NCI-H2107 (cell line): ENCODE results near the gene ADGRV1.
A peak's percentile ranks its signal among the peaks of the same experiment; 100 is the strongest.
"Not testable (repeated sequence)": the region's sequence is repeated elsewhere in the genome, so short reads cannot be mapped to it uniquely, and the experiment has no call there.

Experiments
- DNase-seq: peaks from one replicate; lab custom pipeline; 2025; lab: John Stamatoyannopoulos, UW

The ADGRV1 gene

GRCh38 chr5:90810211-90810610 is 251.6 kb downstream of the ADGRV1 start:
- DNase-seq = no peak

GRCh38 chr5:90813392-90813791 is 254.8 kb downstream of the ADGRV1 start:
- no peak for DNase-seq

- DNase-seq = not testable (repeated sequence)
Measured at GRCh38 chr5:90822062-90822461, 263.5 kb downstream of the ADGRV1 start.

- DNase-seq = no peak
Measured at GRCh38 chr5:90824436-90824835, 265.8 kb downstream of the ADGRV1 start.

GRCh38 chr5:90830058-90830457 is 271.5 kb downstream of the ADGRV1 start:
- no peak for DNase-seq

- DNase-seq = no peak
Measured at GRCh38 chr5:90833753-90834152, 275.2 kb downstream of the ADGRV1 start.

- DNase-seq = no peak
Measured at GRCh38 chr5:90834711-90835110, 276.1 kb downstream of the ADGRV1 start.

- DNase-seq = no peak
Measured at GRCh38 chr5:90843443-90843842, 284.8 kb downstream of the ADGRV1 start.

- no peak for DNase-seq
Measured at GRCh38 chr5:90844931-90845330, 286.3 kb downstream of the ADGRV1 start.

- no peak for DNase-seq
Measured at GRCh38 chr5:90845723-90846554, 287.3 kb downstream of the ADGRV1 start.

GRCh38 chr5:90847606-90848005 is 289.0 kb downstream of the ADGRV1 start:
- not testable (repeated sequence) for DNase-seq

- no peak for DNase-seq
Measured at GRCh38 chr5:90849939-90850338, 291.3 kb downstream of the ADGRV1 start.

- no peak for DNase-seq
Measured at GRCh38 chr5:90852531-90852930, 293.9 kb downstream of the ADGRV1 start.

GRCh38 chr5:90853750-90854149 is 295.2 kb downstream of the ADGRV1 start:
- no peak for DNase-seq

- DNase-seq = no peak
Measured at GRCh38 chr5:90854169-90854568, 295.6 kb downstream of the ADGRV1 start.

GRCh38 chr5:90855296-90856010 is 296.9 kb downstream of the ADGRV1 start:
- DNase-seq = no peak

- no peak for DNase-seq
Measured at GRCh38 chr5:90861843-90862586, 303.4 kb downstream of the ADGRV1 start.

- no peak for DNase-seq
Measured at GRCh38 chr5:90865180-90865579, 306.6 kb downstream of the ADGRV1 start.

- peak; percentile 0 for DNase-seq
Measured at GRCh38 chr5:90866333-90866732, 307.7 kb downstream of the ADGRV1 start.

- no peak for DNase-seq
Measured at GRCh38 chr5:90866915-90867731, 308.5 kb downstream of the ADGRV1 start.

- no peak for DNase-seq
Measured at GRCh38 chr5:90868799-90869198, 310.2 kb downstream of the ADGRV1 start.
